ENCODE data around the gene LGR4.

- no peak for TF ChIP-seq EZH2 (IDR thresholded peaks at IDR 0.05; ENCODE audit: insufficient read depth, poor library complexity, severe bottlenecking)
- no peak for TF ChIP-seq EZH2phosphoT487 (IDR thresholded peaks at IDR 0.05; ENCODE audit: insufficient read depth, low read depth)
Measured at GRCh38 chr11:27396259-27396839, 76.2 kb downstream of the LGR4 start.
